Measurements from ENCODE around the gene BPHL. TPM values are rescaled to one million over a fixed set of nuclear protein-coding genes. Genes with fewer than 3 reads are reported as not detected.

The BPHL gene
- total and polyA plus RNA-seq, 2 experiments from 2014 or later = 22.8 to 45.5 TPM

DNA sequence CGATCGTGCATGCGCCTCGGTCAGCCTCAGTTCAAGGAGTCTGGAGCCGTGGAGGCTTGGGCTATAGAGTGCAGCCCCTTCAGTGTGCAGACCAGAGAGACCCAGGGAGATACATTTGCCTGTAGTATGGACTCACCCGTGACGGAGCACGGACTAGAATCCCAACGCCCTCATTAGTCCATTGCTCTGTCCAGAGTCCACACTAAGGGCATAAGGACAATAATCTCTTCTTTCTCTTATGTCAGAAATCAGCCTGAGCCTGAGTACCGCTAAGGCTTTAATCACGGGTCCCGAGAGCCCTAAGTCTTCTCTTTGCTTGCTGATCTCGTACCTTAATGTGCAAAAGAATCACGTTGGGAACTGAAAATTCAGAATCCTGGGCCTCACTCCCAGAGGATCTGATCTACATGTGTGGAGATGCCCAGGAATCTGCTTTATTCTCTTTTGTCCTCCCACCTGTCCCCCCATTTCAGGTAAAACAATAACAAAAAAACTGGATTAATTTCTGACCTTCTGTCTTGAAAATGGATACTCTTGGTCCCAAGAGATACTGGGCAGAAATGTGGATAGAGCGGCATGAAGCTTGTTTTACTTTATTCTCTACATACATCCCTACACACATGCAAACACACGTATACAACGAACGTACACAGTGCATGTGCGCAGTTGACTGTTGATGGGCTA is 671 bp downstream of the BPHL start (continued):
- TF ChIP-seq, protein P1, sequence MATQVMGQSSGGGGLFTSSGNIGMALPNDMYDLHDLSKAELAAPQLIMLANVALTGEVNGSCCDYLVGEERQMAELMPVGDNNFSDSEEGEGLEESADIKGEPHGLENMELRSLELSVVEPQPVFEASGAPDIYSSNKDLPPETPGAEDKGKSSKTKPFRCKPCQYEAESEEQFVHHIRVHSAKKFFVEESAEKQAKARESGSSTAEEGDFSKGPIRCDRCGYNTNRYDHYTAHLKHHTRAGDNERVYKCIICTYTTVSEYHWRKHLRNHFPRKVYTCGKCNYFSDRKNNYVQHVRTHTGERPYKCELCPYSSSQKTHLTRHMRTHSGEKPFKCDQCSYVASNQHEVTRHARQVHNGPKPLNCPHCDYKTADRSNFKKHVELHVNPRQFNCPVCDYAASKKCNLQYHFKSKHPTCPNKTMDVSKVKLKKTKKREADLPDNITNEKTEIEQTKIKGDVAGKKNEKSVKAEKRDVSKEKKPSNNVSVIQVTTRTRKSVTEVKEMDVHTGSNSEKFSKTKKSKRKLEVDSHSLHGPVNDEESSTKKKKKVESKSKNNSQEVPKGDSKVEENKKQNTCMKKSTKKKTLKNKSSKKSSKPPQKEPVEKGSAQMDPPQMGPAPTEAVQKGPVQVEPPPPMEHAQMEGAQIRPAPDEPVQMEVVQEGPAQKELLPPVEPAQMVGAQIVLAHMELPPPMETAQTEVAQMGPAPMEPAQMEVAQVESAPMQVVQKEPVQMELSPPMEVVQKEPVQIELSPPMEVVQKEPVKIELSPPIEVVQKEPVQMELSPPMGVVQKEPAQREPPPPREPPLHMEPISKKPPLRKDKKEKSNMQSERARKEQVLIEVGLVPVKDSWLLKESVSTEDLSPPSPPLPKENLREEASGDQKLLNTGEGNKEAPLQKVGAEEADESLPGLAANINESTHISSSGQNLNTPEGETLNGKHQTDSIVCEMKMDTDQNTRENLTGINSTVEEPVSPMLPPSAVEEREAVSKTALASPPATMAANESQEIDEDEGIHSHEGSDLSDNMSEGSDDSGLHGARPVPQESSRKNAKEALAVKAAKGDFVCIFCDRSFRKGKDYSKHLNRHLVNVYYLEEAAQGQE (IDR thresholded peaks at IDR 0.05; ENCODE audit: unreplicated experiment) = no peak
- TF ChIP-seq EZH2phosphoT487 (IDR thresholded peaks at IDR 0.05; ENCODE audit: unreplicated experiment) = no peak
- TF ChIP-seq ZNF114 (CRISPR knock-in tag; IDR thresholded peaks at IDR 0.05) = no peak
- no peak for TF ChIP-seq CREB1 (CRISPR knock-in tag; IDR thresholded peaks at IDR 0.05; ENCODE audit: low read depth)
- TF ChIP-seq ZNF331 (CRISPR knock-in tag; IDR thresholded peaks at IDR 0.05; ENCODE audit: low read depth) = no peak
- no peak for TF ChIP-seq NANOG (IDR thresholded peaks at IDR 0.05; ENCODE audit: borderline replicate concordance)
- TF ChIP-seq POLR2AphosphoS5 (IDR thresholded peaks at IDR 0.05; ENCODE audit: low read depth) = no peak
- TF ChIP-seq, protein P2, sequence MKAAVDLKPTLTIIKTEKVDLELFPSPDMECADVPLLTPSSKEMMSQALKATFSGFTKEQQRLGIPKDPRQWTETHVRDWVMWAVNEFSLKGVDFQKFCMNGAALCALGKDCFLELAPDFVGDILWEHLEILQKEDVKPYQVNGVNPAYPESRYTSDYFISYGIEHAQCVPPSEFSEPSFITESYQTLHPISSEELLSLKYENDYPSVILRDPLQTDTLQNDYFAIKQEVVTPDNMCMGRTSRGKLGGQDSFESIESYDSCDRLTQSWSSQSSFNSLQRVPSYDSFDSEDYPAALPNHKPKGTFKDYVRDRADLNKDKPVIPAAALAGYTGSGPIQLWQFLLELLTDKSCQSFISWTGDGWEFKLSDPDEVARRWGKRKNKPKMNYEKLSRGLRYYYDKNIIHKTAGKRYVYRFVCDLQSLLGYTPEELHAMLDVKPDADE (IDR thresholded peaks at IDR 0.05) = no peak
- TF ChIP-seq JUNB (IDR thresholded peaks at IDR 0.05; ENCODE audit: unreplicated experiment) = no peak
- no peak for TF ChIP-seq STAT1 (IDR thresholded peaks at IDR 0.05; ENCODE audit: unreplicated experiment)

DNA sequence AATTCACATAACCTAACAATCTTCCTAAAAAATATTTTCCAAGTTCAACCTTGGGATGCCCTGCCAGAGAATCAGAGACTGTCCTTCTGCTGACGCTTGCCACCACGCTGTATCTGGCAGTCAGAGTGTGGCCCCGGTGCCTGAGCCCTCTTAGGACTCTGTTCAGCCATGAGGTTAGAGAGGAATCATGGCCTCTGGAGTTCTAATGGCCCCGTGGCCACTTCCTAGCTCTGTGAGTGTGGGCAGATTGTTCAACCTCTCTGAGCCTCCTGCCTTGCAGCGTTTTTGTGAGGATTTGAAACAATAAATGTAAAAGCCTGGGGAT is 2.2 kb downstream of the BPHL start:
- Mint-ChIP-seq H3K9me3 (no peaks in the 10 kb centered on the region), H3K4me3 (peak overlapping the region; percentile 6; the same call in 1 of the 3 replicates), H3K27ac (no peak overlapping the region), H3K27me3 (ENCODE audit: insufficient read depth, low read depth, poor library complexity) (peaks cover 8% of the 10 kb centered on the region), H3K4me1 (peaks cover 28% of the 10 kb centered on the region), H3K36me3 (ENCODE audit: low read depth) (peaks cover 6% of the 10 kb centered on the region)
- TF ChIP-seq STAT1 (IDR thresholded peaks at IDR 0.05; ENCODE audit: unreplicated experiment) = no peak
- no peak for TF ChIP-seq POLR2AphosphoS5 (IDR thresholded peaks at IDR 0.05; ENCODE audit: low read depth)
- no peak for ATAC-seq
- Histone ChIP-seq H3K27me3 (ENCODE audit: insufficient read depth) (no peaks in the 10 kb centered on the region), H3K27ac (ENCODE audit: low read depth) (no peak overlapping the region), H2AFZ (no peak overlapping the region), H3K4me2 (no peak overlapping the region), H3F3A (replicated peaks; ENCODE audit: low read depth) (peaks cover 11% of the 10 kb centered on the region), H3K9me2 (ENCODE audit: insufficient read depth) (no peaks in the 10 kb centered on the region), H4K20me1 (replicated peaks; ENCODE audit: insufficient read depth) (no peaks in the 10 kb centered on the region), H3K4me1 (ENCODE audit: insufficient read depth) (peaks cover 27% of the 10 kb centered on the region), H3K36me3 (ENCODE audit: insufficient read depth) (no peaks in the 10 kb centered on the region), H3K79me2 (replicated peaks; ENCODE audit: insufficient read depth) (peaks cover 9% of the 10 kb centered on the region), H3K4me3 (no peak overlapping the region)
- no peak for DNase-seq (ENCODE audit: low spot score)
